ENCODE measurements around the gene CAMK2D. TPM values are rescaled to one million over a fixed set of nuclear protein-coding genes. Genes with fewer than 3 reads are reported as not detected.

Gene CAMK2D
- total and polyA plus RNA-seq, 8 donors, result 8.8 to 155 (median 64.5) TPM

GRCh38 chr4:113469023-113469390 lies 292.5 kb downstream of the CAMK2D start:
- H3K36me3 ChIP-seq, result peaks cover 0 to 15% (median 14%) of the 10 kb centered on the region in 4 donors
- H3K27ac ChIP-seq, result peak overlapping the region in 4 of 5 donors; percentile 77 to 86 (median 84)
- H3K4me1 ChIP-seq, result peaks cover 0 to 56% (median 19%) of the 10 kb centered on the region in 4 donors
- intact Hi-C loops (cut with DNase I; ENCODE audit: low total_unique reads), result no loop called here
- H3K4me3 ChIP-seq, result no peak overlapping the region
- 42 to 90% (median 58%) methylated on average over 1 of the region's 1 CpG for WGBS, 5 donors
- no peaks in the 10 kb centered on the region for H3K9me3 ChIP-seq
- TF ChIP-seq EP300 (IDR thresholded peaks at IDR 0.05), result no peak
- no peak for TF ChIP-seq POLR2A (IDR thresholded peaks at IDR 0.05)
- TF ChIP-seq CTCF (IDR thresholded peaks at IDR 0.05), result no peak
- no peak for TF ChIP-seq POLR2AphosphoS5 (IDR thresholded peaks at IDR 0.05)
- H3K27me3 ChIP-seq, result no peaks in the 10 kb centered on the region
- DNase-seq, result no peak

- 45 to 57% (median 50%) methylated on average over 8 of the region's 8 CpGs for WGBS, 5 donors
- H3K4me3 ChIP-seq, result no peak overlapping the region
- peaks cover 0 to 56% (median 19%) of the 10 kb centered on the region in 4 donors for H3K4me1 ChIP-seq
- TF ChIP-seq POLR2A (IDR thresholded peaks at IDR 0.05) (no peak), POLR2AphosphoS5 (IDR thresholded peaks at IDR 0.05) (peak; percentile 76 to 95 (median 78)), CTCF (IDR thresholded peaks at IDR 0.05) (no peak), EP300 (IDR thresholded peaks at IDR 0.05) (no peak)
- no peaks in the 10 kb centered on the region for H3K27me3 ChIP-seq
- H3K36me3 ChIP-seq, result peaks cover 0 to 18% (median 15%) of the 10 kb centered on the region in 4 donors
- H3K9me3 ChIP-seq, result no peaks in the 10 kb centered on the region
- intact Hi-C loops (cut with DNase I; ENCODE audit: low total_unique reads), result no loop called here
- DNase-seq, result peak; percentile 63 to 90
- H3K27ac ChIP-seq, result peak overlapping the region; percentile 77 to 86 (median 83)
These were observed 293.1 kb downstream of the CAMK2D start for GRCh38 chr4:113468165-113469022.

- intact Hi-C loops (cut with DNase I; ENCODE audit: low total_unique reads), result no loop called here
- H3K9me3 ChIP-seq, result no peaks in the 10 kb centered on the region
- peak overlapping the region in 4 of 5 donors; percentile 77 to 86 (median 84) for H3K27ac ChIP-seq
- TF ChIP-seq POLR2AphosphoS5 (IDR thresholded peaks at IDR 0.05) (peak in 2 of 3 donors; percentile 21 to 68), EP300 (IDR thresholded peaks at IDR 0.05) (no peak), CTCF (IDR thresholded peaks at IDR 0.05) (no peak)
- no peak overlapping the region for H3K4me3 ChIP-seq
- no peaks in the 10 kb centered on the region for H3K27me3 ChIP-seq
- WGBS, 5 donors, result 58 to 90% (median 83%) methylated on average over 2 of the region's 2 CpGs
- peaks cover 0 to 20% (median 16%) of the 10 kb centered on the region in 4 donors for H3K36me3 ChIP-seq
- no peak for DNase-seq
- peaks cover 0 to 52% (median 16%) of the 10 kb centered on the region in 4 donors for H3K4me1 ChIP-seq
These were observed 294.0 kb downstream of the CAMK2D start for GRCh38 chr4:113467581-113467980.

- intact Hi-C loops (cut with DNase I; ENCODE audit: low total_unique reads), result no loop called here
- DNase-seq, result no peak
- H3K9me3 ChIP-seq, result no peaks in the 10 kb centered on the region
- TF ChIP-seq EP300 (IDR thresholded peaks at IDR 0.05) (no peak), CTCF (IDR thresholded peaks at IDR 0.05) (no peak), POLR2A (IDR thresholded peaks at IDR 0.05) (no peak), POLR2AphosphoS5 (IDR thresholded peaks at IDR 0.05) (no peak)
- H3K27me3 ChIP-seq, result no peaks in the 10 kb centered on the region
- 93 to 97% (median 94%) methylated on average over 1 of the region's 1 CpG for WGBS, 5 donors
- H3K36me3 ChIP-seq, result peaks cover 0 to 62% (median 52%) of the 10 kb centered on the region in 4 donors
- H3K27ac ChIP-seq, result no peak overlapping the region
- H3K4me3 ChIP-seq, result no peak overlapping the region
- peaks cover 0 to 4% (median under 1%) of the 10 kb centered on the region in 4 donors for H3K4me1 ChIP-seq
These were observed 299.3 kb downstream of the CAMK2D start for GRCh38 chr4:113462286-113462685.

Measured in stomach (tissue), 9 donors.